ENCODE measurements around the gene ZNF786.

Gene ZNF786

GRCh38 chr7:149023662-149024061 is 66.9 kb downstream of the ZNF786 start:
- H3K4ac ChIP-seq (ENCODE audit: low read length): no peak overlapping the region
- H3K9ac ChIP-seq (ENCODE audit: low read depth, low read length, poor library complexity): no peak overlapping the region
- H2AK5ac ChIP-seq (ENCODE audit: low read depth, low read length): no peak overlapping the region
- H3K14ac ChIP-seq (ENCODE audit: low read length): no peak overlapping the region
- H3K27me3 ChIP-seq (ENCODE audit: control insufficient read depth in 3 of 3, insufficient read depth in 3 of 3, low read depth in 1 of 3, low read length in 3 of 3): no peaks in the 10 kb centered on the region
- H2BK12ac ChIP-seq (ENCODE audit: low read length): no peak overlapping the region
- no peak overlapping the region for H4K91ac ChIP-seq (ENCODE audit: low read depth, low read length, poor library complexity)
- H4K8ac ChIP-seq (ENCODE audit: low read depth, low read length): no peak overlapping the region
- H3K27ac ChIP-seq (replicated peaks; ENCODE audit: low read length): no peak overlapping the region
- H2BK5ac ChIP-seq (ENCODE audit: low read length): no peak overlapping the region
- no CpG with 5 or more reads among the region's 7 CpGs for WGBS, 2 donors (ENCODE audit: extremely low coverage in 2 of 2, insufficient read length in 2 of 2, insufficient replicate concordance in 1 of 2)
- H3K9me3 ChIP-seq (replicated peaks in 1 of 2; ENCODE audit: control insufficient read depth in 2 of 2, insufficient read depth in 1 of 2, low read depth in 1 of 2, low read length in 2 of 2): no peaks in the 10 kb centered on the region
- no peak overlapping the region for H3K23ac ChIP-seq (ENCODE audit: low read depth, low read length, poor library complexity)
- no peak overlapping the region for H2AFZ ChIP-seq (ENCODE audit: low read length)
- H3K36me3 ChIP-seq (replicated peaks in 1 of 2; ENCODE audit: control insufficient read depth in 2 of 2, insufficient read depth in 2 of 2, low read length in 2 of 2): peaks cover 15 to 72% of the 10 kb centered on the region in 2 donors
- no peak for DNase-seq (ENCODE audit: low spot score)
- H2BK120ac ChIP-seq (ENCODE audit: low read depth, low read length): no peak overlapping the region
- H3K18ac ChIP-seq (ENCODE audit: low read length): no peak overlapping the region
- H3K4me1 ChIP-seq (ENCODE audit: control insufficient read depth in 2 of 2, insufficient read depth in 1 of 2, low read depth in 1 of 2, low read length in 2 of 2): peaks cover 5 to 8% of the 10 kb centered on the region in 2 donors
- no peak overlapping the region for H3K4me3 ChIP-seq (ENCODE audit: low read length in 2 of 2)
- H3K79me1 ChIP-seq (ENCODE audit: low read depth, low read length): peaks cover 7% of the 10 kb centered on the region
- no peak overlapping the region for H3K4me2 ChIP-seq (ENCODE audit: insufficient read depth, low read length, poor library complexity, severe bottlenecking)
- no peak overlapping the region for H2BK15ac ChIP-seq (ENCODE audit: low read length)

DNA sequence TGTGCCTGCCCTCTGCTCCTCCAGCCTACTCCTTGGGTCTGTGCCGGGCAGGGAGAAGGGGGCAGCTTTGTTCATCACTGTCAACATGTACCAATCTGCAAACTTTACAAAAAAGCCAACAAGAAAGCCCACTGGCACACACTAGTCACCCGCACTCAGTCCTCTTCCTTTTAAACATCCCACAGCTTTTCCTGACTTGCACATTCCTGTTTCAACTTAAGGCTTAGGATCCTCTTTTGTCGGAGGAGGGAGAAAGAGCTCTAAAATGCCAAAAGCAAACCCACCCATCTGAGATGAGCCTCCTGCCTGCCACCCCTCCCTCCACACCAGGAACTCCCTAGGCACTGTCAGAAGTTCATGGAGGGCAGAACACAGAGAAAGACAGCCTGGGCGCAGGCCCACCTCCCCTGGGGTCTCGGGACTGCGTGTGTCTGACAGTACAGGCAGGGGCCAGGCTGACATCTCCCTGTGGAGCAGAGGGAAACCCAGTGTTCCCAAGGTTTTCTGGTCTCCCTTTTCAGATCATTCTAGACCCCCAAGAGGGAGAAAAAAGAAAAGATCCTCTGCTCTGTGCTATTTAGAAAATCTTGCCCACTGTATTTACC is 67.7 kb downstream of the ZNF786 start:
- Histone ChIP-seq H2BK5ac (ENCODE audit: low read length) (no peak overlapping the region), H3K79me1 (ENCODE audit: low read depth, low read length) (peaks cover 7% of the 10 kb centered on the region), H2BK12ac (ENCODE audit: low read length) (no peak overlapping the region), H3K9me3 (replicated peaks in 1 of 2; ENCODE audit: control insufficient read depth in 2 of 2, insufficient read depth in 1 of 2, low read depth in 1 of 2, low read length in 2 of 2) (no peaks in the 10 kb centered on the region), H3K14ac (ENCODE audit: low read length) (no peak overlapping the region), H3K18ac (ENCODE audit: low read length) (peak overlapping the region; percentile 29), H3K4me3 (ENCODE audit: low read length in 2 of 2) (no peak overlapping the region), H3K23ac (ENCODE audit: low read depth, low read length, poor library complexity) (no peak overlapping the region), H3K27ac (replicated peaks; ENCODE audit: low read length) (peak overlapping the region; percentile 32), H3K4me2 (ENCODE audit: insufficient read depth, low read length, poor library complexity, severe bottlenecking) (no peak overlapping the region), H2BK15ac (ENCODE audit: low read length) (no peak overlapping the region), H2AK5ac (ENCODE audit: low read depth, low read length) (no peak overlapping the region), H3K4me1 (ENCODE audit: control insufficient read depth in 2 of 2, insufficient read depth in 1 of 2, low read depth in 1 of 2, low read length in 2 of 2) (peaks cover 5 to 8% of the 10 kb centered on the region in 2 donors), H3K27me3 (ENCODE audit: control insufficient read depth in 3 of 3, insufficient read depth in 3 of 3, low read depth in 1 of 3, low read length in 3 of 3) (no peaks in the 10 kb centered on the region), H3K36me3 (replicated peaks in 1 of 2; ENCODE audit: control insufficient read depth in 2 of 2, insufficient read depth in 2 of 2, low read length in 2 of 2) (peaks cover 19 to 78% of the 10 kb centered on the region in 2 donors), H4K91ac (ENCODE audit: low read depth, low read length, poor library complexity) (no peak overlapping the region), H3K4ac (ENCODE audit: low read length) (no peak overlapping the region), H4K8ac (ENCODE audit: low read depth, low read length) (no peak overlapping the region), H2AFZ (ENCODE audit: low read length) (no peak overlapping the region), H3K9ac (ENCODE audit: low read depth, low read length, poor library complexity) (peak overlapping the region; percentile 34), H2BK120ac (ENCODE audit: low read depth, low read length) (no peak overlapping the region)
- WGBS, 2 donors (ENCODE audit: extremely low coverage in 2 of 2, insufficient read length in 2 of 2, insufficient replicate concordance in 1 of 2): no CpG with 5 or more reads among the region's 6 CpGs
- DNase-seq (ENCODE audit: low spot score): no peak

DNA sequence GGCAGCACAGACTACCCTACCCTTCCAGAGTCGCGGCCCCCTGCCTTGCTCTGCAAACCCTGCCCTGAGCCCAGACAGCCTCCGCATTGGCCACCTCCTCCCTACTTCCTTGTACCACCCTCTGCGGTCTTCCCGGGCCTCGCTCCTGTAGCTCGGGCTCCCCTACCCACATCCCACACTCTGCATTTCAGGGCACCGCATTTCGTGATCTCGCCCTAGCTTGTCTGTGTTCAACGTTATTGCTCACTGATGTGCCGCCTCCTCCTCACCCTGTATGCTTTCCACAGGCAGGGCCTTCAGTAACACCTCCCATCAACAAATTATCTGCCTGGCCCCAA is 68.8 kb downstream of the ZNF786 start:
- Histone ChIP-seq H3K4me2 (ENCODE audit: insufficient read depth, low read length, poor library complexity, severe bottlenecking) (no peak overlapping the region), H4K91ac (ENCODE audit: low read depth, low read length, poor library complexity) (no peak overlapping the region), H3K27ac (replicated peaks; ENCODE audit: low read length) (no peak overlapping the region), H2BK12ac (ENCODE audit: low read length) (no peak overlapping the region), H3K79me1 (ENCODE audit: low read depth, low read length) (peaks cover 7% of the 10 kb centered on the region), H3K18ac (ENCODE audit: low read length) (no peak overlapping the region), H2AK5ac (ENCODE audit: low read depth, low read length) (no peak overlapping the region), H2BK15ac (ENCODE audit: low read length) (no peak overlapping the region), H3K4me3 (ENCODE audit: low read length in 2 of 2) (no peak overlapping the region), H3K36me3 (replicated peaks in 1 of 2; ENCODE audit: control insufficient read depth in 2 of 2, insufficient read depth in 2 of 2, low read length in 2 of 2) (peaks cover 24 to 90% of the 10 kb centered on the region in 2 donors), H4K8ac (ENCODE audit: low read depth, low read length) (no peak overlapping the region), H3K4me1 (ENCODE audit: control insufficient read depth in 2 of 2, insufficient read depth in 1 of 2, low read depth in 1 of 2, low read length in 2 of 2) (peaks cover 2 to 4% of the 10 kb centered on the region in 2 donors), H3K27me3 (ENCODE audit: control insufficient read depth in 3 of 3, insufficient read depth in 3 of 3, low read depth in 1 of 3, low read length in 3 of 3) (no peaks in the 10 kb centered on the region), H3K9ac (ENCODE audit: low read depth, low read length, poor library complexity) (no peak overlapping the region), H3K23ac (ENCODE audit: low read depth, low read length, poor library complexity) (no peak overlapping the region), H2BK120ac (ENCODE audit: low read depth, low read length) (no peak overlapping the region), H3K4ac (ENCODE audit: low read length) (no peak overlapping the region), H2AFZ (ENCODE audit: low read length) (no peak overlapping the region), H2BK5ac (ENCODE audit: low read length) (no peak overlapping the region), H3K9me3 (replicated peaks in 1 of 2; ENCODE audit: control insufficient read depth in 2 of 2, insufficient read depth in 1 of 2, low read depth in 1 of 2, low read length in 2 of 2) (no peaks in the 10 kb centered on the region), H3K14ac (ENCODE audit: low read length) (no peak overlapping the region)
- DNase-seq (ENCODE audit: low spot score): no peak
- no CpG with 5 or more reads among the region's 12 CpGs for WGBS, 2 donors (ENCODE audit: extremely low coverage in 2 of 2, insufficient read length in 2 of 2, insufficient replicate concordance in 1 of 2)

GRCh38 chr7:149020483-149020882 is 70.0 kb downstream of the ZNF786 start:
- Histone ChIP-seq H2BK5ac (ENCODE audit: low read length) (peak overlapping the region; percentile 14), H2BK12ac (ENCODE audit: low read length) (no peak overlapping the region), H3K9ac (ENCODE audit: low read depth, low read length, poor library complexity) (no peak overlapping the region), H4K8ac (ENCODE audit: low read depth, low read length) (no peak overlapping the region), H3K4me1 (ENCODE audit: control insufficient read depth in 2 of 2, insufficient read depth in 1 of 2, low read depth in 1 of 2, low read length in 2 of 2) (peaks cover 0 to 3% of the 10 kb centered on the region in 2 donors), H3K18ac (ENCODE audit: low read length) (no peak overlapping the region), H2BK120ac (ENCODE audit: low read depth, low read length) (no peak overlapping the region), H3K27me3 (ENCODE audit: control insufficient read depth in 3 of 3, insufficient read depth in 3 of 3, low read depth in 1 of 3, low read length in 3 of 3) (no peaks in the 10 kb centered on the region), H3K14ac (ENCODE audit: low read length) (no peak overlapping the region), H2AK5ac (ENCODE audit: low read depth, low read length) (no peak overlapping the region), H3K4me3 (ENCODE audit: low read length in 2 of 2) (no peak overlapping the region), H3K36me3 (replicated peaks in 1 of 2; ENCODE audit: control insufficient read depth in 2 of 2, insufficient read depth in 2 of 2, low read length in 2 of 2) (peaks cover 28 to 89% of the 10 kb centered on the region in 2 donors), H4K91ac (ENCODE audit: low read depth, low read length, poor library complexity) (no peak overlapping the region), H2BK15ac (ENCODE audit: low read length) (no peak overlapping the region), H3K9me3 (replicated peaks in 1 of 2; ENCODE audit: control insufficient read depth in 2 of 2, insufficient read depth in 1 of 2, low read depth in 1 of 2, low read length in 2 of 2) (no peaks in the 10 kb centered on the region), H3K27ac (replicated peaks; ENCODE audit: low read length) (no peak overlapping the region), H3K79me1 (ENCODE audit: low read depth, low read length) (peaks cover 7% of the 10 kb centered on the region), H2AFZ (ENCODE audit: low read length) (no peak overlapping the region), H3K23ac (ENCODE audit: low read depth, low read length, poor library complexity) (no peak overlapping the region), H3K4ac (ENCODE audit: low read length) (no peak overlapping the region), H3K4me2 (ENCODE audit: insufficient read depth, low read length, poor library complexity, severe bottlenecking) (no peak overlapping the region)
- no CpG with 5 or more reads among the region's 11 CpGs for WGBS, 2 donors (ENCODE audit: extremely low coverage in 2 of 2, insufficient read length in 2 of 2, insufficient replicate concordance in 1 of 2)
- DNase-seq (ENCODE audit: low spot score): no peak
